Liver (tissue), 9 donors: ENCODE measurements around the gene TEX55. TPM values are rescaled to one million over a fixed set of nuclear protein-coding genes. Genes with fewer than 3 reads are reported as not detected.

Experiments used
- DNase-seq: peaks from one replicate; pipeline ENCODE4 v3.0.0-alpha.2; 2017; ENCODE audit warnings: low spot score
- H3K27ac ChIP-seq, 2 donors: one replicate each; pipeline ENCODE4 v1.7.0; 2013; ENCODE audit warnings: inconsistent platforms in 2 of 2, low read length in 2 of 2, control low read depth in 1 of 2, low read depth in 1 of 2, mild to moderate bottlenecking in 1 of 2
- H3K27me3 ChIP-seq, 4 donors: one replicate each; pipeline versions ENCODE4 v1.6.1 to v1.7.0; 2013; ENCODE audit warnings: low read length in 3 of 4, inconsistent platforms in 1 of 4, mild to moderate bottlenecking in 1 of 4, moderate library complexity in 1 of 4; ENCODE audit not compliant: control insufficient read depth in 4 of 4, insufficient read depth in 4 of 4
- H3K36me3 ChIP-seq, 4 donors: one replicate each; pipeline versions ENCODE4 v1.6.1 to v1.7.0; 2013; ENCODE audit warnings: low read length in 3 of 4, mild to moderate bottlenecking in 3 of 4, low read depth in 1 of 4, moderate library complexity in 1 of 4; ENCODE audit not compliant: control insufficient read depth in 4 of 4, insufficient read depth in 3 of 4
- H3K4me1 ChIP-seq, 4 donors: one replicate each; pipeline versions ENCODE4 v1.6.1 to v1.7.0; 2013; ENCODE audit warnings: low read length in 3 of 4, mild to moderate bottlenecking in 3 of 4, moderate library complexity in 1 of 4; ENCODE audit not compliant: control insufficient read depth in 4 of 4, insufficient read depth in 4 of 4
- H3K4me3 ChIP-seq, 3 donors: one replicate each; pipeline versions ENCODE4 v1.6.1 to v1.7.0; 2013; ENCODE audit warnings: low read length in 3 of 3, control low read depth in 1 of 3, low read depth in 1 of 3, mild to moderate bottlenecking in 1 of 3
- H3K9ac ChIP-seq, 2 donors: one replicate each; pipeline ENCODE4 v1.7.0; 2013; ENCODE audit warnings: low read length in 2 of 2, mild to moderate bottlenecking in 2 of 2, moderate library complexity in 2 of 2, control low read depth in 1 of 2, low read depth in 1 of 2
- H3K9me3 ChIP-seq, 4 donors: one replicate each; pipeline versions ENCODE4 v1.6.1 to v1.7.0; 2013; ENCODE audit warnings: low read length in 3 of 4; ENCODE audit not compliant: control insufficient read depth in 4 of 4
- ATF3 ChIP-seq: IDR thresholded peaks from 2 replicates; pipeline ENCODE4 v1.6.1; 2016; ENCODE audit warnings: antibody characterized with exemption
- CTCF ChIP-seq: fragments of 150-350 bp; IDR thresholded peaks from 2 replicates; pipeline ENCODE4 v1.5.1; 2017; ENCODE audit warnings: improper control_type of control experiment, low read depth, low read length; ENCODE audit not compliant: missing input control
- EGR1 ChIP-seq, 2 donors: IDR thresholded peaks; 2 replicates each; pipeline ENCODE4 v1.6.1; 2016 to 2018; ENCODE audit warnings: antibody characterized with exemption in 2 of 2, low read depth in 2 of 2
- FOXA1 ChIP-seq: IDR thresholded peaks from 2 replicates; pipeline ENCODE4 v1.6.1; 2016; ENCODE audit warnings: antibody characterized with exemption
- FOXA2 ChIP-seq: IDR thresholded peaks from 2 replicates; pipeline ENCODE4 v1.6.1; 2016; ENCODE audit warnings: antibody characterized with exemption
- GABPA ChIP-seq, 2 donors: IDR thresholded peaks in 1 of 2; conservative IDR thresholded peaks in 1 of 2; 2 replicates each; pipeline ENCODE4 v1.6.1; 2016; ENCODE audit warnings: antibody characterized with exemption in 2 of 2, mild to moderate bottlenecking in 1 of 2, moderate library complexity in 1 of 2
- HNF4A ChIP-seq, 2 donors: conservative IDR thresholded peaks; 2 replicates each; pipeline ENCODE4 v1.6.1; 2016; ENCODE audit warnings: antibody characterized with exemption in 2 of 2, mild to moderate bottlenecking in 2 of 2
- HNF4G ChIP-seq: IDR thresholded peaks from 2 replicates; pipeline ENCODE4 v1.6.1; 2016; ENCODE audit warnings: antibody characterized with exemption
- JUND ChIP-seq, 2 donors: IDR thresholded peaks; 2 replicates each; pipeline ENCODE4 v1.6.1; 2016; ENCODE audit warnings: antibody characterized with exemption in 2 of 2
- MAX ChIP-seq: IDR thresholded peaks from 2 replicates; pipeline ENCODE4 v1.6.1; 2016; ENCODE audit warnings: antibody characterized with exemption
- NR2F2 ChIP-seq: IDR thresholded peaks from 2 replicates; pipeline ENCODE4 v1.6.1; 2016; ENCODE audit warnings: antibody characterized with exemption
- RAD21 ChIP-seq, 2 donors: IDR thresholded peaks; 2 replicates each; pipeline ENCODE4 v1.6.1; 2016; ENCODE audit warnings: antibody characterized with exemption in 2 of 2, mild to moderate bottlenecking in 2 of 2
- REST ChIP-seq: IDR thresholded peaks from 2 replicates; pipeline ENCODE4 v1.6.1; 2016; ENCODE audit warnings: antibody characterized with exemption, mild to moderate bottlenecking
- RXRA ChIP-seq, 2 donors: IDR thresholded peaks; 2 replicates each; pipeline ENCODE4 v1.6.1; 2017 to 2018; ENCODE audit warnings: antibody characterized with exemption in 2 of 2, mild to moderate bottlenecking in 1 of 2
- SP1 ChIP-seq: IDR thresholded peaks from 2 replicates; pipeline ENCODE4 v1.6.1; 2018; ENCODE audit warnings: antibody characterized with exemption, mild to moderate bottlenecking
- TAF1 ChIP-seq: conservative IDR thresholded peaks from 2 replicates; pipeline ENCODE4 v1.6.1; 2016; ENCODE audit warnings: antibody characterized with exemption, mild to moderate bottlenecking
- YY1 ChIP-seq: IDR thresholded peaks from 2 replicates; pipeline ENCODE4 v1.6.1; 2016; ENCODE audit warnings: antibody characterized with exemption, mild to moderate bottlenecking
- ZBTB33 ChIP-seq: IDR thresholded peaks from 2 replicates; pipeline ENCODE4 v1.6.1; 2016; ENCODE audit warnings: antibody characterized with exemption
- WGBS: extraction: QIAGEN DNeasy Blood & Tissue Kit; methylation state at CpG from one replicate; pipeline ENCODE4 v1.1.7; 2013; 5-methylcytosine and 5-hydroxymethylcytosine counted together
- polyA plus RNA-seq, 2 donors: library from polyadenylated mRNA; stranded (reverse) in 1 of 2; unstranded in 1 of 2; fragments of 200-250 nt in 1 of 2; fragments of >200 nt in 1 of 2; fragmentation: Nextera tagmentation in 1 of 2; extraction: Ambion mirVana in 1 of 2; gene quantifications; one replicate each; pipeline versions ENCODE4 v1.2.1 to v1.2.3, GENCODE V29; 2013 to 2015
- total RNA-seq, 2 donors: library from RNA; depleted of rRNA; stranded (reverse); fragments of >200 nt; gene quantifications; one replicate each; pipeline ENCODE4 v1.2.3, GENCODE V29; 2014
- donor health status: healthy.
- donor health status: healthy.
- donor health status: healthy.
- donor health status: healthy.
- donor health status: healthy.

TEX55 gene
- total and polyA plus RNA-seq, 4 donors = not detected

- no peak for TF ChIP-seq HNF4G
- no peak for TF ChIP-seq SP1
- no peak for TF ChIP-seq GABPA (IDR thresholded peaks at IDR 0.05 in 1 of 2, conservative IDR thresholded peaks at IDR 0.05 in 1 of 2)
- TF ChIP-seq ATF3 = no peak
- TF ChIP-seq YY1 = no peak
- no peak for TF ChIP-seq FOXA2
- no peak for TF ChIP-seq RXRA (IDR thresholded peaks at IDR 0.05)
- no peak for TF ChIP-seq CTCF
- no peak for TF ChIP-seq TAF1
- TF ChIP-seq REST = no peak
- TF ChIP-seq MAX = no peak
- TF ChIP-seq ZBTB33 = no peak
- no peak for TF ChIP-seq FOXA1
- no peak for TF ChIP-seq JUND (IDR thresholded peaks at IDR 0.05)
- TF ChIP-seq NR2F2 = no peak
- TF ChIP-seq EGR1 (IDR thresholded peaks at IDR 0.05; ENCODE audit: low read depth in 2 of 2) = no peak
- TF ChIP-seq HNF4A (conservative IDR thresholded peaks at IDR 0.05) = no peak
- no peak for TF ChIP-seq RAD21 (IDR thresholded peaks at IDR 0.05)
- H3K4me1 ChIP-seq = no peaks in the 10 kb centered on the region
- H3K27me3 ChIP-seq = no peaks in the 10 kb centered on the region
- WGBS = 91% methylated on average over 1 of the region's 1 CpG
- no peak for DNase-seq
- H3K9ac ChIP-seq = no peak overlapping the region
- H3K36me3 ChIP-seq = no peaks in the 10 kb centered on the region
- no peak overlapping the region for H3K4me3 ChIP-seq
- no peak overlapping the region for H3K27ac ChIP-seq
- H3K9me3 ChIP-seq = no peaks in the 10 kb centered on the region
These were observed 49.9 kb downstream of the TEX55 start for GRCh38 chr3:119195911-119196310.

Other genes with a start within 250 kb of the TEX55 start
- gene IGSF11, start 111.3 kb upstream of the TEX55 start, total RNA-seq = under 1 TPM in 1 of 2 donors, not detected in 1; 0.17 TPM
- gene IGSF11, start 111.3 kb upstream of the TEX55 start, polyA plus RNA-seq = under 1 TPM in 1 of 2 donors, not detected in 1; 0.02 TPM
- gene UPK1B, start 27.4 kb downstream of the TEX55 start, total RNA-seq = under 1 TPM; 0.08 to 0.23 TPM
- gene UPK1B, start 27.4 kb downstream of the TEX55 start, polyA plus RNA-seq = under 1 TPM; 0.09 to 0.19 TPM
- gene B4GALT4, start 94.7 kb downstream of the TEX55 start, total RNA-seq = 10 to 100 TPM in 1 of 2 donors, 1 to 10 TPM in 1; 9.3 to 14.6 TPM
- gene B4GALT4, start 94.7 kb downstream of the TEX55 start, polyA plus RNA-seq = 10 to 100 TPM; 10.0 to 10.9 TPM
- gene ARHGAP31, start 148.2 kb downstream of the TEX55 start, total RNA-seq = 1 to 10 TPM; 3.6 to 4.6 TPM
- gene ARHGAP31, start 148.2 kb downstream of the TEX55 start, polyA plus RNA-seq = 1 to 10 TPM in 1 of 2 donors, under 1 TPM in 1; 0.99 to 1.5 TPM